Esophagus squamous epithelium (tissue), 5 donors: ENCODE data around the gene CNTNAP2. TPM values are rescaled to one million over a fixed set of nuclear protein-coding genes. Genes with fewer than 3 reads are reported as not detected.

Experiments used
- DNase-seq: peaks from one replicate; lab custom pipeline; 2025; lab: John Stamatoyannopoulos, UW
- H3K27ac ChIP-seq, 4 donors: fragments of 200-600 bp; sonication (generic); one replicate each; pipeline ENCODE4 v1.5.1; 2016 to 2019; ENCODE audit warnings: mild to moderate bottlenecking in 1 of 4
- H3K27me3 ChIP-seq, 4 donors: fragments of 200-600 bp; sonication (generic); 1 replicate in 3 of 4; 2 replicates in 1 of 4; pipeline versions ENCODE4 v1.5.1 to v1.6.0; 2017 to 2021; ENCODE audit warnings: antibody characterized with exemption in 1 of 4
- H3K36me3 ChIP-seq, 3 donors: fragments of 200-600 bp; sonication (generic); one replicate each; pipeline ENCODE4 v1.5.1; 2016 to 2019
- H3K4me1 ChIP-seq, 3 donors: fragments of 200-600 bp; sonication (generic); one replicate each; pipeline ENCODE4 v1.5.1; 2017 to 2019
- H3K4me3 ChIP-seq, 4 donors: fragments of 200-600 bp; sonication (generic); 1 replicate in 3 of 4; 2 replicates in 1 of 4; pipeline ENCODE4 v1.5.1; 2016 to 2019; ENCODE audit warnings: mild to moderate bottlenecking in 2 of 4, moderate library complexity in 1 of 4
- H3K9me3 ChIP-seq, 3 donors: fragments of 200-600 bp; sonication (generic); one replicate each; pipeline ENCODE4 v1.5.1; 2016 to 2019
- CTCF ChIP-seq, 6 experiments: fragments of 450-650 bp in 4 of 6; fragments of 200-600 bp in 2 of 6; sonication (generic) in 2 of 6; IDR thresholded peaks; one replicate each; pipeline ENCODE4 v1.5.1; 2016 to 2019; ENCODE audit warnings: antibody characterized with exemption in 6 of 6, mild to moderate bottlenecking in 4 of 6, moderate library complexity in 4 of 6
- POLR2A ChIP-seq, 4 donors: fragments of 450-650 bp; IDR thresholded peaks; one replicate each; pipeline ENCODE4 v1.6.1; 2017; ENCODE audit warnings: antibody characterized with exemption in 4 of 4, mild to moderate bottlenecking in 4 of 4, moderate library complexity in 3 of 4
- WGBS, 2 donors: methylation state at CpG; one replicate each; pipeline ENCODE4 v1.1.5; 2018; 5-methylcytosine and 5-hydroxymethylcytosine counted together
- intact Hi-C: fragments of 100-400 bp; cut with DNase I; formaldehyde crosslinking; loops from one replicate; pipeline ENCODE4 v1.15.0; 2022
- total RNA-seq, 4 donors: library from RNA; depleted of rRNA; stranded (reverse); fragments of >200 nt; gene quantifications; one replicate each; pipeline ENCODE4 v1.1.0, GENCODE V29; 2016
- donor health status: DM: yes; HTN: yes; CAD: no.

Gene CNTNAP2
- total RNA-seq, 4 donors from 2014 or later = 0.95 to 2.3 (median 1.2) TPM

DNA sequence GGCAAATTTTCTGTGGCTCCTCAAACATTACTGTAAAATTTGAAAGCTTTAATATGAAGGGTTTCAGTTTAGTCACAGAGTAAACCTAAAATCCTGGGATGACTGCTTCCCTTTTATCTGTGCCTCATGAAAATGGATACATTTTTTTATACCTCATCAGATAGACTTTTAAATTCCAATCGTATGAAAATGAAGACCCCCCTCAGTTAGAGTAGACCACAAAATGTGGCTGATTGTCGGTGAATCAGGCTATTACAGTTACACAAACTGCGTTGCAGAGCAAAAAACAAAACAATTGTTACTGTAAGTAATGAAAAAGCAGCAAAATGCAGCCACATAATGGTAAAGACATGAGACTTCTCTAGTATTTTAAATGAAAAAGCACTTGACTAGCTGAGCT is 296.2 kb downstream of the CNTNAP2 start:
- no peaks in the 10 kb centered on the region for H3K27me3 ChIP-seq
- H3K4me3 ChIP-seq = no peak overlapping the region
- WGBS, 2 donors = 71 to 74% methylated on average over 3 of the region's 3 CpGs
- intact Hi-C loops = no loop called here
- H3K9me3 ChIP-seq = no peaks in the 10 kb centered on the region
- no peak overlapping the region for H3K27ac ChIP-seq
- DNase-seq = no peak
- no peaks in the 10 kb centered on the region for H3K36me3 ChIP-seq
- TF ChIP-seq POLR2A (IDR thresholded peaks at IDR 0.05) = no peak
- TF ChIP-seq CTCF (IDR thresholded peaks at IDR 0.05) = no peak
- no peaks in the 10 kb centered on the region for H3K4me1 ChIP-seq

DNA sequence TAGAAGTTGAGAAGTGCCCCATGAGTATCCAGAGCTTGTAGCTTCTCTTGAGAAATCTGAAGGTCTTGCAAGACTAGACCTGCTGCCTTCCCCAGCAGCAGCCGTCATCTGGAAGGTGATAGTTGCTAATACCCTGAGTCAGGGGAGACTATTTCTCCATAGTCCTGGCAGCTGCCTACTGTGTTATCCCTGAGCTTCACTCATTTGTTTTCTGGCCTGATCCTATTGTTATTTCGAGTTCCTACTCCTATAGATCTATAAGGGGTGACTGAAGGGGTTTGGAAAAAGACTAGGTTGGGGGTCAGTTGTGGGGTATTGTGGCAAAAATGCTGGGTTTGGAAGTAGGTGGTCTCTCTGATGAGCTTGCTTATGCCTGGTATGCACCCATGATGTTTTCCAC is 297.8 kb downstream of the CNTNAP2 start:
- DNase-seq = no peak

GRCh38 chr7:146414937-146415336 is 298.3 kb downstream of the CNTNAP2 start:
- intact Hi-C loops = no loop called here
- Histone ChIP-seq H3K36me3 (no peaks in the 10 kb centered on the region), H3K27me3 (no peaks in the 10 kb centered on the region), H3K4me1 (no peaks in the 10 kb centered on the region), H3K4me3 (no peak overlapping the region), H3K9me3 (no peaks in the 10 kb centered on the region), H3K27ac (no peak overlapping the region)
- no peak for DNase-seq
- no peak for TF ChIP-seq POLR2A (IDR thresholded peaks at IDR 0.05)
- WGBS, 2 donors = 52 to 65% methylated on average over 2 of the region's 2 CpGs

More for the DNA sequence above, 297.8 kb downstream of the CNTNAP2 start:
- Histone ChIP-seq H3K27ac (no peak overlapping the region), H3K27me3 (no peaks in the 10 kb centered on the region), H3K36me3 (no peaks in the 10 kb centered on the region), H3K4me3 (no peak overlapping the region), H3K4me1 (no peaks in the 10 kb centered on the region), H3K9me3 (no peaks in the 10 kb centered on the region)
- intact Hi-C loops = no loop called here
- WGBS, 2 donors = 40 to 41% methylated on average over 2 of the region's 2 CpGs
- TF ChIP-seq CTCF (IDR thresholded peaks at IDR 0.05) = no peak
- TF ChIP-seq POLR2A (IDR thresholded peaks at IDR 0.05) = no peak

DNA sequence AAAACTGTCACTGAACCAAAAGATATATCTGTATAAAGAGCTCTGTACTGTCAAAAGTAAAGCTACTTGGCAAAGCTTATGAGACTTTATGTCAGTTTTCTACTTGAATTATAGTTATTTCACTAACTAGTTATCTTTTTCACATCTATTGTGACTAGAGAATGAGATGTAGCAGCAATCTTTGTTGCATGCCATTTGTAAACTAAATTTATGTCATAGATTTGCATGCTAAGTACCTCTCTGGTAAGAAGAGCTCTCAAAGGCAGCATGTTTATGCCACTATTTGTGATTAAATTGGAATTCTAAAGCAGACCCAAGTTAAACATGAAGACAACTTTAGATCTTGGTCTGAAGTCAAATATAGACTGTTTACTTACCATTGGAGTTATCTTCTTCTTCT is 300.6 kb downstream of the CNTNAP2 start:
- H3K27ac ChIP-seq = no peak overlapping the region
- DNase-seq = no peak
- intact Hi-C loops = no loop called here
- no peaks in the 10 kb centered on the region for H3K4me1 ChIP-seq
- H3K9me3 ChIP-seq = no peaks in the 10 kb centered on the region
- H3K36me3 ChIP-seq = no peaks in the 10 kb centered on the region
- TF ChIP-seq CTCF (IDR thresholded peaks at IDR 0.05) (no peak), POLR2A (IDR thresholded peaks at IDR 0.05) (no peak)
- no peaks in the 10 kb centered on the region for H3K27me3 ChIP-seq
- H3K4me3 ChIP-seq = no peak overlapping the region

- no peaks in the 10 kb centered on the region for H3K27me3 ChIP-seq
- no peak for DNase-seq
- no peak for TF ChIP-seq CTCF (IDR thresholded peaks at IDR 0.05)
- no peak for TF ChIP-seq POLR2A (IDR thresholded peaks at IDR 0.05)
- intact Hi-C loops = no loop called here
- H3K4me3 ChIP-seq = no peak overlapping the region
- no peak overlapping the region for H3K27ac ChIP-seq
- no peaks in the 10 kb centered on the region for H3K4me1 ChIP-seq
- 76 to 89% methylated on average over 1 of the region's 1 CpG for WGBS, 2 donors
- H3K9me3 ChIP-seq = no peaks in the 10 kb centered on the region
- no peaks in the 10 kb centered on the region for H3K36me3 ChIP-seq
Measured at GRCh38 chr7:146423446-146423845, 306.8 kb downstream of the CNTNAP2 start.

- TF ChIP-seq POLR2A (IDR thresholded peaks at IDR 0.05) (no peak), CTCF (IDR thresholded peaks at IDR 0.05) (no peak)
- no peaks in the 10 kb centered on the region for H3K36me3 ChIP-seq
- WGBS, 2 donors = 46 to 59% methylated on average over 6 of the region's 6 CpGs
Measured at GRCh38 chr7:146424084-146424483, 307.5 kb downstream of the CNTNAP2 start.

More at GRCh38 chr7:146424084-146424483, 307.5 kb downstream of the CNTNAP2 start:
- no peak for DNase-seq
- no peaks in the 10 kb centered on the region for H3K9me3 ChIP-seq
- intact Hi-C loops = no loop called here
- H3K27ac ChIP-seq = no peak overlapping the region
- H3K4me1 ChIP-seq = no peaks in the 10 kb centered on the region
- H3K4me3 ChIP-seq = no peak overlapping the region
- no peaks in the 10 kb centered on the region for H3K27me3 ChIP-seq
